ENCODE results near the gene NUDT3. TPM values are rescaled to one million over a fixed set of nuclear protein-coding genes. Genes with fewer than 3 reads are reported as not detected.

NUDT3 gene
- total and polyA plus RNA-seq, 8 donors = 8.7 to 34.0 (median 13.1) TPM

- H3K4me1 ChIP-seq = peaks cover 0 to 47% (median 0%) of the 10 kb centered on the region in 4 donors
- WGBS, 5 donors = 78 to 84% (median 84%) methylated on average over 4 of the region's 4 CpGs
- TF ChIP-seq POLR2A (IDR thresholded peaks at IDR 0.05) (no peak), CTCF (IDR thresholded peaks at IDR 0.05) (no peak), POLR2AphosphoS5 (IDR thresholded peaks at IDR 0.05) (no peak), EP300 (IDR thresholded peaks at IDR 0.05) (no peak)
- no peak overlapping the region for H3K4me3 ChIP-seq
- H3K27me3 ChIP-seq = no peaks in the 10 kb centered on the region
- peaks cover 0 to 35% (median 26%) of the 10 kb centered on the region in 4 donors for H3K36me3 ChIP-seq
- DNase-seq = no peak
- H3K9me3 ChIP-seq = no peaks in the 10 kb centered on the region
- peak overlapping the region in 3 of 5 donors; percentile 25 to 51 (median 47) for H3K27ac ChIP-seq
- intact Hi-C loops (cut with DNase I; ENCODE audit: low total_unique reads) = no loop called here
Measured at GRCh38 chr6:34285448-34286164, 106.9 kb downstream of the NUDT3 start.

GRCh38 chr6:34284563-34285447 is 107.7 kb downstream of the NUDT3 start:
- peaks cover 0 to 47% (median 0%) of the 10 kb centered on the region in 4 donors for H3K4me1 ChIP-seq
- H3K27me3 ChIP-seq = no peaks in the 10 kb centered on the region
- intact Hi-C loops (cut with DNase I; ENCODE audit: low total_unique reads) = no loop called here
- TF ChIP-seq POLR2A (IDR thresholded peaks at IDR 0.05) (no peak), EP300 (IDR thresholded peaks at IDR 0.05) (no peak), POLR2AphosphoS5 (IDR thresholded peaks at IDR 0.05) (no peak), CTCF (IDR thresholded peaks at IDR 0.05) (no peak)
- H3K4me3 ChIP-seq = no peak overlapping the region
- WGBS, 5 donors = 67 to 82% (median 76%) methylated on average over 4 of the region's 4 CpGs
- peak overlapping the region in 3 of 5 donors; percentile 25 to 51 (median 47) for H3K27ac ChIP-seq
- no peaks in the 10 kb centered on the region for H3K9me3 ChIP-seq
- H3K36me3 ChIP-seq = peaks cover 0 to 39% (median 29%) of the 10 kb centered on the region in 4 donors
- DNase-seq = peak; percentile 29 to 62

- WGBS, 5 donors = 81 to 89% (median 83%) methylated on average over 6 of the region's 6 CpGs
- intact Hi-C loops (cut with DNase I; ENCODE audit: low total_unique reads) = no loop called here
- no peak for TF ChIP-seq EP300 (IDR thresholded peaks at IDR 0.05)
- TF ChIP-seq POLR2AphosphoS5 (IDR thresholded peaks at IDR 0.05) = no peak
- TF ChIP-seq POLR2A (IDR thresholded peaks at IDR 0.05) = no peak
- TF ChIP-seq CTCF (IDR thresholded peaks at IDR 0.05) = no peak
- Histone ChIP-seq H3K36me3 (peaks cover 0 to 27% (median 16%) of the 10 kb centered on the region in 4 donors), H3K4me3 (no peak overlapping the region), H3K9me3 (no peaks in the 10 kb centered on the region), H3K4me1 (peaks cover 0 to 34% (median 2%) of the 10 kb centered on the region in 4 donors), H3K27me3 (no peaks in the 10 kb centered on the region), H3K27ac (no peak overlapping the region)
- no peak for DNase-seq
Measured at GRCh38 chr6:34281702-34282334, 110.7 kb downstream of the NUDT3 start.

GRCh38 chr6:34280216-34280615 is 112.3 kb downstream of the NUDT3 start:
- 88 to 97% (median 95%) methylated on average over 4 of the region's 4 CpGs for WGBS, 5 donors
- Histone ChIP-seq H3K9me3 (no peaks in the 10 kb centered on the region), H3K4me1 (peaks cover 0 to 22% (median 3%) of the 10 kb centered on the region in 4 donors), H3K27me3 (no peaks in the 10 kb centered on the region), H3K36me3 (peaks cover 0 to 23% (median 16%) of the 10 kb centered on the region in 4 donors), H3K27ac (no peak overlapping the region), H3K4me3 (no peak overlapping the region)
- TF ChIP-seq POLR2AphosphoS5 (IDR thresholded peaks at IDR 0.05) = no peak
- TF ChIP-seq CTCF (IDR thresholded peaks at IDR 0.05) = no peak
- TF ChIP-seq POLR2A (IDR thresholded peaks at IDR 0.05) = no peak
- no peak for TF ChIP-seq EP300 (IDR thresholded peaks at IDR 0.05)
- intact Hi-C loops (cut with DNase I; ENCODE audit: low total_unique reads) = no loop called here
- no peak for DNase-seq
